Activated CD8-positive, alpha-beta T cell treated with anti-CD3 and anti-CD28 coated beads for 36 hours (primary cell): ENCODE measurements around the gene ARHGAP26. TPM values are rescaled to one million over a fixed set of nuclear protein-coding genes. Genes with fewer than 3 reads are reported as not detected.

Source experiments
- ATAC-seq: fragments of 200-7000 bp; cut with Tn5 transposase; one replicate; pipeline ENCODE4 v1.10.0; 2021; ENCODE audit warnings: mild to moderate bottlenecking, moderate library complexity
- CTCF ChIA-PET: fragments of 350-600 bp; sonication (Branson Sonifier 250); formaldehyde crosslinking; loops from one replicate; lab custom pipeline; 2021; ENCODE audit warnings: antibody characterized with exemption; lab: Charles Lee
- POLR2A ChIA-PET: fragments of 350-600 bp; sonication (Branson Sonifier 250); formaldehyde crosslinking; loops from one replicate; lab custom pipeline; 2021; ENCODE audit warnings: antibody characterized with exemption; lab: Charles Lee
- DNase-seq: peaks from one replicate; pipeline ENCODE4 v3.0.0-alpha.2; 2020
- H3K27ac Mint-ChIP-seq: one replicate; pipeline ENCODE4 v1.8.0; 2021; ENCODE audit warnings: mild to moderate bottlenecking, mixed read lengths
- H3K27me3 Mint-ChIP-seq: one replicate; pipeline ENCODE4 v1.8.0; 2021; ENCODE audit warnings: mixed read lengths
- H3K36me3 Mint-ChIP-seq: one replicate; pipeline ENCODE4 v1.8.0; 2021; ENCODE audit warnings: low read depth, mixed read lengths
- H3K4me1 Mint-ChIP-seq: one replicate; pipeline ENCODE4 v1.8.0; 2021; ENCODE audit warnings: low read depth, mixed read lengths
- H3K4me3 Mint-ChIP-seq: one replicate; pipeline ENCODE4 v1.8.0; 2021; ENCODE audit warnings: mild to moderate bottlenecking, moderate library complexity, mixed read lengths
- H3K9me3 Mint-ChIP-seq: one replicate; pipeline ENCODE4 v1.8.0; 2021; ENCODE audit warnings: mixed read lengths
- intact Hi-C: fragments of 100-400 bp; cut with micrococcal nuclease; formaldehyde crosslinking; loops from one replicate; pipeline ENCODE4 v1.10.0; 2022
- total RNA-seq, 2 experiments: library from RNA; stranded (reverse); gene quantifications; one replicate each; pipeline ENCODE4 v1.2.3, GENCODE V29; 2021
- TF ChIP-seq, protein P1 (sequence below): fragments of 200-600 bp; IDR thresholded peaks from one replicate; pipeline ENCODE4 v1.8.0; 2022; ENCODE audit warnings: antibody characterized with exemption, mild to moderate bottlenecking

Gene ARHGAP26
- total RNA-seq, 2 experiments from 2014 or later = 12.7 to 18.0 TPM

GRCh38 chr5:143235423-143235822 is 465.2 kb downstream of the ARHGAP26 start:
- TF ChIP-seq, protein P1, sequence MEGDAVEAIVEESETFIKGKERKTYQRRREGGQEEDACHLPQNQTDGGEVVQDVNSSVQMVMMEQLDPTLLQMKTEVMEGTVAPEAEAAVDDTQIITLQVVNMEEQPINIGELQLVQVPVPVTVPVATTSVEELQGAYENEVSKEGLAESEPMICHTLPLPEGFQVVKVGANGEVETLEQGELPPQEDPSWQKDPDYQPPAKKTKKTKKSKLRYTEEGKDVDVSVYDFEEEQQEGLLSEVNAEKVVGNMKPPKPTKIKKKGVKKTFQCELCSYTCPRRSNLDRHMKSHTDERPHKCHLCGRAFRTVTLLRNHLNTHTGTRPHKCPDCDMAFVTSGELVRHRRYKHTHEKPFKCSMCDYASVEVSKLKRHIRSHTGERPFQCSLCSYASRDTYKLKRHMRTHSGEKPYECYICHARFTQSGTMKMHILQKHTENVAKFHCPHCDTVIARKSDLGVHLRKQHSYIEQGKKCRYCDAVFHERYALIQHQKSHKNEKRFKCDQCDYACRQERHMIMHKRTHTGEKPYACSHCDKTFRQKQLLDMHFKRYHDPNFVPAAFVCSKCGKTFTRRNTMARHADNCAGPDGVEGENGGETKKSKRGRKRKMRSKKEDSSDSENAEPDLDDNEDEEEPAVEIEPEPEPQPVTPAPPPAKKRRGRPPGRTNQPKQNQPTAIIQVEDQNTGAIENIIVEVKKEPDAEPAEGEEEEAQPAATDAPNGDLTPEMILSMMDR = no peak
- ATAC-seq (no peak), DNase-seq (no peak)
- CTCF ChIA-PET = no interaction called here
- H3K27ac Mint-ChIP-seq = no peak overlapping the region
- H3K9me3 Mint-ChIP-seq = no peaks in the 10 kb centered on the region
- H3K4me3 Mint-ChIP-seq = no peak overlapping the region
- intact Hi-C loops = no loop called here
- H3K27me3 Mint-ChIP-seq = no peaks in the 10 kb centered on the region
- POLR2A ChIA-PET = interaction anchor here (1.5 kb wide), 1 partner anchor 16 kb away, joined by 3 read pairs; no protein-coding TSS in a partner anchor
- H3K4me1 Mint-ChIP-seq = peaks cover 7% of the 10 kb centered on the region
- no peaks in the 10 kb centered on the region for H3K36me3 Mint-ChIP-seq

GRCh38 chr5:143236682-143237081 is 466.5 kb downstream of the ARHGAP26 start:
- intact Hi-C loops = no loop called here
- POLR2A ChIA-PET = no interaction called here
- Mint-ChIP-seq H3K4me3 (no peak overlapping the region), H3K27me3 (no peaks in the 10 kb centered on the region), H3K36me3 (no peaks in the 10 kb centered on the region), H3K4me1 (no peaks in the 10 kb centered on the region), H3K9me3 (no peaks in the 10 kb centered on the region), H3K27ac (no peak overlapping the region)
- CTCF ChIA-PET = no interaction called here
- ATAC-seq (no peak), DNase-seq (no peak)
- TF ChIP-seq, protein P1 = no peak

- ChIA-PET POLR2A (no interaction called here), CTCF (no interaction called here)
- DNase-seq = no peak
- Mint-ChIP-seq H3K27me3 (no peaks in the 10 kb centered on the region), H3K27ac (no peak overlapping the region), H3K9me3 (no peaks in the 10 kb centered on the region), H3K4me1 (no peaks in the 10 kb centered on the region), H3K36me3 (no peaks in the 10 kb centered on the region), H3K4me3 (no peak overlapping the region)
- TF ChIP-seq, protein P1 = no peak
- ATAC-seq = no peak
- intact Hi-C loops = no loop called here
Measured at GRCh38 chr5:143237664-143238063, 467.5 kb downstream of the ARHGAP26 start.

DNA sequence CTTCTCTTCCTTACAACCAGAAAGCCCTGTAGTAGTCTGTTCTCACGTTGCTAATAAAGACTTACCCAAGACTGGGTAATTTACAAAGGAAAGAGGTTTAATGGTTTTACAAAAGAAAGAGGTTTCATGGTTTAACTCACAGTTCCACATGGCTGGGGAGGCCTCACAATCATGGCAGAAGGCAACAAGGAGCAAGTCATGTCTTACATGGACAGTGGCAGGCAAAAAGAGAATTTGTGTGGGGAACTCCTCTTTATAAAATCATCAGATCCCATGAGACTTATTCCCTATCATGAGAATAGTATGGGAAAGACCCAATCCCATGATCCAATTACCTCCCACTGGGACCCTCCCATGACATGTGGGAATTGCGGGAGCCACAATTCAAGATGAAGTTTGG is 468.4 kb downstream of the ARHGAP26 start:
- ATAC-seq (no peak), DNase-seq (no peak)
- no peaks in the 10 kb centered on the region for H3K4me1 Mint-ChIP-seq
- ChIA-PET CTCF (no interaction called here), POLR2A (interaction anchor here (0.9 kb wide), 1 partner anchor 22 kb away, joined by 3 read pairs; no protein-coding TSS in a partner anchor)
- H3K27me3 Mint-ChIP-seq = no peaks in the 10 kb centered on the region
- intact Hi-C loops = no loop called here
- TF ChIP-seq, protein P1 = no peak
- H3K27ac Mint-ChIP-seq = no peak overlapping the region
- H3K36me3 Mint-ChIP-seq = no peaks in the 10 kb centered on the region
- no peaks in the 10 kb centered on the region for H3K9me3 Mint-ChIP-seq
- H3K4me3 Mint-ChIP-seq = no peak overlapping the region

GRCh38 chr5:143239882-143240518 is 469.8 kb downstream of the ARHGAP26 start:
- intact Hi-C loops = no loop called here
- Mint-ChIP-seq H3K4me3 (no peak overlapping the region), H3K27ac (no peak overlapping the region), H3K4me1 (no peaks in the 10 kb centered on the region), H3K9me3 (no peaks in the 10 kb centered on the region), H3K36me3 (no peaks in the 10 kb centered on the region), H3K27me3 (no peaks in the 10 kb centered on the region)
- TF ChIP-seq, protein P1 = no peak
- DNase-seq = no peak
- no peak for ATAC-seq
- ChIA-PET POLR2A (interaction anchor here (0.6 to 1.0 kb wide), 3 partner anchors 10 to 176 kb away, joined by 3 to 4 read pairs (median 4); no protein-coding TSS in a partner anchor), CTCF (interaction anchor here (0.7 to 1.1 kb wide), 2 partner anchors 9 to 19 kb away, joined by 3 read pairs; no protein-coding TSS in a partner anchor)
